ENCODE measurements around the gene CDC73.

GRCh38 chr1:193114485-193115095 is 7.2 kb upstream of the CDC73 start:
- TF ChIP-seq YY1 (IDR thresholded peaks at IDR 0.05; ENCODE audit: low read depth) (no peak), ZBTB7A (IDR thresholded peaks at IDR 0.05; ENCODE audit: low read depth) (no peak), EP300 (IDR thresholded peaks at IDR 0.05; ENCODE audit: borderline replicate concordance) (no peak), REST (IDR thresholded peaks at IDR 0.05; ENCODE audit: low read depth) (no peak), MAX (IDR thresholded peaks at IDR 0.05) (no peak), EGR1 (IDR thresholded peaks at IDR 0.05) (no peak), RAD21 (IDR thresholded peaks at IDR 0.05; ENCODE audit: low read depth) (no peak), NFIC (IDR thresholded peaks at IDR 0.05) (no peak), TAF1 (IDR thresholded peaks at IDR 0.05; ENCODE audit: low read depth) (no peak), TEAD4 (IDR thresholded peaks at IDR 0.05) (no peak), CEBPB (IDR thresholded peaks at IDR 0.05) (no peak), CREB1 (IDR thresholded peaks at IDR 0.05; ENCODE audit: low read depth) (no peak)

Measured in Ishikawa (cell line).